Measurements from ENCODE around the gene KIAA1191.
A peak's percentile ranks its signal among the peaks of the same experiment; 100 is the strongest.

KIAA1191 gene

GRCh38 chr5:176389135-176390123 lies 27.9 kb upstream of the KIAA1191 start:
- no peak for DNase-seq (ENCODE audit: low spot score)

GRCh38 chr5:176388444-176389134 lies 27.0 kb upstream of the KIAA1191 start, which contains the start of the genes HIGD2A and NOP16:
Gene HIGD2A (plus strand): TSS chr5:176388751. CDS start chr5:176388820, 69 bp downstream.
Gene NOP16 (minus strand): TSS chr5:176388598. CDS start chr5:176388539, 59 bp downstream.
- DNase-seq (ENCODE audit: low spot score) = peak; percentile 99

- DNase-seq (ENCODE audit: low spot score) = peak; percentile 73
Observed at GRCh38 chr5:176388003-176388443, 26.5 kb upstream of the KIAA1191 start.

GRCh38 chr5:176387384-176387925 lies 25.9 kb upstream of the KIAA1191 start:
- DNase-seq (ENCODE audit: low spot score) = no peak

GRCh38 chr5:176386491-176386890 lies 24.9 kb upstream of the KIAA1191 start:
- DNase-seq (ENCODE audit: low spot score) = no peak

GRCh38 chr5:176384991-176385390 lies 23.4 kb upstream of the KIAA1191 start:
- no peak for DNase-seq (ENCODE audit: low spot score)

GRCh38 chr5:176384366-176384930 lies 22.9 kb upstream of the KIAA1191 start:
- no peak for DNase-seq (ENCODE audit: low spot score)

- DNase-seq (ENCODE audit: low spot score) = no peak
Observed at GRCh38 chr5:176383961-176384360, 22.4 kb upstream of the KIAA1191 start.

- DNase-seq (ENCODE audit: low spot score) = no peak
Observed at GRCh38 chr5:176383248-176383905, 21.8 kb upstream of the KIAA1191 start.

- no peak for DNase-seq (ENCODE audit: low spot score)
Observed at GRCh38 chr5:176382721-176383120, 21.2 kb upstream of the KIAA1191 start.

GRCh38 chr5:176381979-176382378 lies 20.4 kb upstream of the KIAA1191 start:
- DNase-seq (ENCODE audit: low spot score) = no peak

GRCh38 chr5:176381423-176381822 lies 19.9 kb upstream of the KIAA1191 start:
- DNase-seq (ENCODE audit: low spot score) = no peak

- DNase-seq (ENCODE audit: low spot score) = no peak
Observed at GRCh38 chr5:176379881-176380280, 18.3 kb upstream of the KIAA1191 start.

GRCh38 chr5:176373100-176373818 lies 11.7 kb upstream of the KIAA1191 start:
- DNase-seq (ENCODE audit: low spot score) = no peak

- no peak for DNase-seq (ENCODE audit: low spot score)
Observed at GRCh38 chr5:176371621-176372539, 10.3 kb upstream of the KIAA1191 start.

- no peak for DNase-seq (ENCODE audit: low spot score)
Observed at GRCh38 chr5:176369934-176370711, 8.6 kb upstream of the KIAA1191 start.

GRCh38 chr5:176368726-176369125 lies 7.2 kb upstream of the KIAA1191 start:
- DNase-seq (ENCODE audit: low spot score) = no peak

- no peak for DNase-seq (ENCODE audit: low spot score)
Observed at GRCh38 chr5:176366232-176366894, 4.8 kb upstream of the KIAA1191 start.
